ENCODE data around the gene SH3BGR.
A peak's percentile ranks its signal among the peaks of the same experiment; 100 is the strongest.

SH3BGR gene

GRCh38 chr21:39430954-39431353, 20.8 kb upstream of the SH3BGR start:
- H3K4me3 ChIP-seq (ENCODE audit: low read depth, low read length) = no peak overlapping the region
- no peak for DNase-seq (ENCODE audit: low read depth)
- TF ChIP-seq CTCF (IDR thresholded peaks at IDR 0.05; ENCODE audit: low read depth, low read length, missing control alignments) = no peak

GRCh38 chr21:39434950-39435349, 16.8 kb upstream of the SH3BGR start:
- no peak for TF ChIP-seq CTCF (IDR thresholded peaks at IDR 0.05; ENCODE audit: low read depth, low read length, missing control alignments)
- DNase-seq (ENCODE audit: low read depth) = no peak
- H3K4me3 ChIP-seq (ENCODE audit: low read depth, low read length) = no peak overlapping the region

DNA sequence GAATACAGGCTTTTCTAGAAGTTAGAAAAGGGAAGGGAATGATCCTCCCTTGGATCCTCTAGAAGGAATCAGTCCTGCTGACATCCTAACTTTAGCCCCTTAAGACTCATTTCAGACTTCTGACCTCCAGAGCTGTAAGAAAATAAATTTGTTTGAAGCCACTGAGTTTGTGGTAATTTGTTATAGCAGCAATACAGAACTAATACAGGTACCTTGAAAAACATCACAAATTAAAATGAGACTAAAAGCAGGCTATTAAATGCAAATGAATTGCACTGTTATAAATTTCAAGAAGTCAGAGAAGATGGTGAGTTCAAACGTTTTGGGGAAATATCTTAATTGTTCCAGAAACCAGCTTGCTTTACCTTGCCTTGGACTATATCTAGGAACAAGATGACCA, 12.5 kb upstream of the SH3BGR start:
- DNase-seq (ENCODE audit: low read depth) = no peak
- H3K4me3 ChIP-seq (ENCODE audit: low read depth, low read length) = no peak overlapping the region
- TF ChIP-seq CTCF (IDR thresholded peaks at IDR 0.05; ENCODE audit: low read depth, low read length, missing control alignments) = no peak

GRCh38 chr21:39441502-39442475, 10.0 kb upstream of the SH3BGR start:
- no peak overlapping the region for H3K4me3 ChIP-seq (ENCODE audit: low read depth, low read length)
- TF ChIP-seq CTCF (IDR thresholded peaks at IDR 0.05; ENCODE audit: low read depth, low read length, missing control alignments) = peak; percentile 79
- peak; percentile 21 for DNase-seq (ENCODE audit: low read depth)

- no peak for TF ChIP-seq CTCF (IDR thresholded peaks at IDR 0.05; ENCODE audit: low read depth, low read length, missing control alignments)
- H3K4me3 ChIP-seq (ENCODE audit: low read depth, low read length) = peak overlapping the region; percentile 79
- no peak for DNase-seq (ENCODE audit: low read depth)
Observed at GRCh38 chr21:39444421-39445180, 7.2 kb upstream of the SH3BGR start.

DNA sequence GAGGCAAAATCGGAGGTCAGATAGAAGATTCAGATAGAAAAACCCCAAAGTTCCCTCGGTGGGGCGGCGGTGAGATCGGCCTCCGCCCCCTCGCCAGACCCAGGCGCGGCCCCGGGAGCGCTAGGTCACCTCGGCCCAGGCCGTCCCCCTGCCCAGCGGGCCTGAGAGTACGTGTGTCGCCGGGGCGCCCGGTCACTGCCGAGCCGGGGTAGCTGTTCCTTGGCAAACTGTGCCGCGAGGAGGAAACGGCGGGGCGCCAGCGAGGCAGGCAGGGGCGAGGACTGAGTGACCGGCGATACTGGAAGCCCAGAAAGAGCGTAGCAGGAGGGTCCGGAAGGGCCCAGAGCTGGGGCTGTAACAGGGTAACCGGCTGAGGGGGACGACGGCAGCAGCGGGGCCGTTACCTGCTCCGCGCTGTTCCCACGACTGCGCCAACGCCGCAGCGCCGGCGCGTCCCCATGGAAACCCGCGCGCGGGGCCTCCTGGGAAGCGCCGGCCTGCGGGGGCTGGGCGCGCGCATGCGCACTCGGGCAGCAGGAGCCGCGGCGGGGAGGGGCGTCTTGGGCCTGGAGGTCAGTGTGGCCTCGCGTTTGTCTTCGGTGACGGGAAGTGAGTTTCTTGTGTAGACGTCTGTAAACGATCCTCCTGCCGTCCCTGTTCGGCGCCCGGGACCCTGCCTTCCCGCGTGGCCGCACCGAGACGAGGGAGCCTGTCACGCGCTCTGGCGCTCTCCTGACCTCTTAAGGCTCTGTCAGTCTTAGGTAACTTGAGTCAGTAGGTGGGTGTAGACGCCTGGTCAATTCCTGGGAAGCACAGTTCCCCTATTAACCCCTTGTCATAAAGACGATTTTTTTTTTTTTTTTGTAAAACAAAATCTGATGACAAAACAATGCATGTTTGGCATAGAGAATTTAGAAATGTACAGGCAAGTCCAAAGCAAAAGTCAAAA, 6.2 kb upstream of the SH3BGR start, which contains the start of gene LCA5L:
TSS of gene LCA5L (minus strand) at position 458 of the 949 bp plus-strand sequence. CDS start 17,285 bp downstream, outside the sequence.
- peak; percentile 64 for DNase-seq (ENCODE audit: low read depth)
- peak; percentile 34 for TF ChIP-seq CTCF (IDR thresholded peaks at IDR 0.05; ENCODE audit: low read depth, low read length, missing control alignments)
- H3K4me3 ChIP-seq (ENCODE audit: low read depth, low read length) = peak within 1 kb of the TSS; percentile 79
